Subcutaneous abdominal adipose tissue (tissue), 5 donors: ENCODE measurements around the gene GABRA5.
A peak's percentile ranks its signal among the peaks of the same experiment; 100 is the strongest.
"Not testable (repeated sequence)": the region's sequence is repeated elsewhere in the genome, so short reads cannot be mapped to it uniquely, and the experiment has no call there.

Experiments used
- H3K27ac ChIP-seq: one replicate; pipeline ENCODE4 v1.7.0; 2013; ENCODE audit warnings: low read depth, mild to moderate bottlenecking, inconsistent platforms, low read length, moderate library complexity
- H3K27me3 ChIP-seq, 5 donors: one replicate each; pipeline ENCODE4 v1.7.0; 2013; ENCODE audit warnings: low read length in 5 of 5, inconsistent platforms in 1 of 5; ENCODE audit not compliant: control insufficient read depth in 5 of 5, insufficient read depth in 4 of 5
- H3K36me3 ChIP-seq, 5 donors: one replicate each; pipeline ENCODE4 v1.7.0; 2013; ENCODE audit warnings: low read length in 5 of 5; ENCODE audit not compliant: control insufficient read depth in 5 of 5, insufficient read depth in 5 of 5
- H3K4me1 ChIP-seq, 5 donors: one replicate each; pipeline ENCODE4 v1.7.0; 2013; ENCODE audit warnings: low read length in 5 of 5, mild to moderate bottlenecking in 3 of 5, moderate library complexity in 1 of 5; ENCODE audit not compliant: control insufficient read depth in 5 of 5, insufficient read depth in 5 of 5
- H3K4me3 ChIP-seq, 5 donors: one replicate each; pipeline ENCODE4 v1.7.0; 2013; ENCODE audit warnings: low read length in 5 of 5, low read depth in 1 of 5
- H3K9ac ChIP-seq, 5 donors: one replicate each; pipeline ENCODE4 v1.7.0; 2013; ENCODE audit warnings: low read length in 5 of 5, mild to moderate bottlenecking in 4 of 5, moderate library complexity in 3 of 5
- H3K9me3 ChIP-seq, 5 donors: one replicate each; pipeline ENCODE4 v1.7.0; 2013; ENCODE audit warnings: low read length in 5 of 5; ENCODE audit not compliant: control insufficient read depth in 5 of 5
- donor health status: healthy.
- donor health status: healthy.
- donor health status: healthy.
- donor health status: healthy.
- donor health status: healthy.

Gene GABRA5

DNA sequence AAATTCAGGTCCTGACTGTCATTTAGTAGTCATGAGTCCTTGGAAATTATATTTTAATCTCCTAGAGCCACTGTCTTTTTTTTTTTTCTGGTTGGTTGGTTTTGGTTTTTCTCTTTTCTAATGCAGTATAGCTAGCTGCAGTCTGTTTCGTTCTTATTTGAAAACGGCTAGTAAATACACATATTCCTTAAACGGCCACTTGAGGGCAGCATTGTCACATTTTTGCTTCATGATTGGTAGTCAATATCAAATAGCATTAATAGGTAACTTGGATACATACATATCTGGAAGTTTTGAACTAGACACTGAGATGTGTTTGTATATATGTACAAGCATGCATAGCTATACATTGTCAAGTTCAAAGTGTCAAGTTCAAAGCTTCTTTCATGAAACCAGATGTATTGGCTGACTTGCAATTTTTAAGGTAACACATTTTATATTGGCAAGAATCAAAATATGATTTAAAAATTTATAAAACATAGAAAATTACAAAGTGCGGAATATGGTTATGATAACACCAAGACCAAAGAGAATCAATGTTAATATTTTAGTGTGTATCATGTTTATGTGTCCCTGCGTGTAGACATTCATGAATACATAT is 22.5 kb downstream of the GABRA5 start:
- peaks cover 0 to 2% (median 0%) of the 10 kb centered on the region in 5 donors for H3K36me3 ChIP-seq
- H3K27ac ChIP-seq: no peak overlapping the region
- no peak overlapping the region for H3K9ac ChIP-seq
- peaks cover 0 to 12% (median 10%) of the 10 kb centered on the region in 5 donors for H3K4me1 ChIP-seq
- H3K27me3 ChIP-seq: peaks cover 9 to 18% (median 16%) of the 10 kb centered on the region in 5 donors
- H3K4me3 ChIP-seq: no peak overlapping the region
- no peaks in the 10 kb centered on the region for H3K9me3 ChIP-seq

DNA sequence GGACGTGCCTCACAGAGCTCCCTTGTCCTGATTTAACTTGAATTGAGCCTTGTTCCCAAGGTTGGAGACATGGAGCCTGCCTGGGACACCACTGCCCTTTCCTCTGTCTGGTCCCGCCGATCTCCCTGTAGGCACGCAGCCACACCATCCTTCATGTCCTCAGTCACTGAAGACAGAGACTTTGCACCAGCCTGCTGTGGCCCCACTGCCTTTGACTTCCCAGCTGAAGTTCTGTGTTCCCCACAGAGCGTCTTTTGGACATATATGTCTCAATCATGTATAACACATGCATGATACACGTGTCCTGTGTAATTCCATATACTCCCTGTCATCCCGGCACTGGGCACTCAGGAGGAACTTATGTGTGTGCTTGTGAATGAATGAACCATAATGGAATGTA is 23.6 kb downstream of the GABRA5 start:
- H3K4me1 ChIP-seq: peaks cover 0 to 12% (median 10%) of the 10 kb centered on the region in 5 donors
- peaks cover 0 to 2% (median 0%) of the 10 kb centered on the region in 5 donors for H3K36me3 ChIP-seq
- no peak overlapping the region for H3K4me3 ChIP-seq
- no peak overlapping the region for H3K9ac ChIP-seq
- H3K27ac ChIP-seq: no peak overlapping the region
- H3K9me3 ChIP-seq: no peaks in the 10 kb centered on the region
- peaks cover 9 to 18% (median 17%) of the 10 kb centered on the region in 5 donors for H3K27me3 ChIP-seq

DNA sequence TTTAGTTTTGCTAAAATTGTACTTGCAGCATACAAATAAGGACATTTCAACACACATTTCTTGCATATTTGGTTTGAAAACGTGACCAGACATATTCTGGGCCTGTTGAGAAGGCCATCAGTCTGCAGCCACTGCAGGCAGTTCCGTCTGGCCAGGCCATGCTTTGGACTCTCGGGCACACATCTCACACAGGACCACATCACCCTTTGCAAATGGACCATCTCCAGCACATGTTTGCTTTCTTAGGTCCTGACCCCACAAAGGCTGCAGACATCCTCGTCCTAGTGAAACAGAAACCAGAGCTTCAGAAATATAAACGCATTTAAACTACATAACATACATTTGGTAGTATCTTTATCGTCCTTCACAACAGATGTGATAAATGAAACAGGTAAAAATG is 24.1 kb downstream of the GABRA5 start:
- peaks cover 0 to 12% (median 10%) of the 10 kb centered on the region in 5 donors for H3K4me1 ChIP-seq
- no peak overlapping the region for H3K9ac ChIP-seq
- H3K27ac ChIP-seq: no peak overlapping the region
- H3K27me3 ChIP-seq: peaks cover 9 to 18% (median 16%) of the 10 kb centered on the region in 5 donors
- H3K4me3 ChIP-seq: no peak overlapping the region
- H3K36me3 ChIP-seq: peaks cover 0 to 2% (median 0%) of the 10 kb centered on the region in 5 donors
- H3K9me3 ChIP-seq: no peaks in the 10 kb centered on the region

DNA sequence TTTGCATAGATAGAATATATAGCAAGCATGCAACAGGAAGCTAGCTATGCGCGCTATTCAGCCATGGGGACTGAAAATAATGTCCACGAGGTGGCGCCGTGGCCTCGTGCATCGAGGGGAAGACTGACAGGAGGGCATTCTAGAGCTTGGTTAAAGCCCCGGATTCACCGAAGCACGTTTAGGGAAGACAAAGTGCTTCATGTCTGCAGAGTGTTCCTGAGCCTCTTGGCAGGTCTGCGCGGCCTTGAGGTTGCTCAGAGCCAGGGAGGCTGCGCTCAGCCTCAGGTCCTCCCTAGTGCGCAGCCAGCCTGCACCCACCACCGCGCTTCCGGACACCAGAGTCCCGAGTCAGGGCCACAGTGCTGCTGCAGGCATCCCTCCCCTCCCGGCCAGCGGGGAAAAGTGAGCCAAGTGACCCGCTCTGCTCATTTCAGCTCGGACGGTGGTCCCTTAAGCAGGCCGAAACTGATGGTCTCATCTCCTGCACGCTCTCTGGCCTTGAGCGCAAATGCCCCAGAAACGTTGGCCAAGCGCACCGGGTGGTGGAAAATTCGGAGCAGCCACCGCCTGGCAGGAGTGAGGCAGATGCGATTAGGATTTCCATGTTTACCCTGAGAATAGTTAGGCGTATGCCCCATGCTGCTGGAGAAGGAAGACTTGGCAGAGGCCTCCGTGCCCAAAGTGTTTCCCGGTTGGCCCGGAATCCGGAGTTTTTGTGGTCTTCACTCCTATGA is 24.8 kb downstream of the GABRA5 start:
- H3K9me3 ChIP-seq: no peaks in the 10 kb centered on the region
- H3K9ac ChIP-seq: no peak overlapping the region
- H3K4me1 ChIP-seq: peaks cover 0 to 12% (median 10%) of the 10 kb centered on the region in 5 donors
- peaks cover 9 to 18% (median 16%) of the 10 kb centered on the region in 5 donors for H3K27me3 ChIP-seq
- peak overlapping the region; percentile 33 to 70 (median 37) for H3K4me3 ChIP-seq
- H3K27ac ChIP-seq: no peak overlapping the region
- H3K36me3 ChIP-seq: peaks cover 0 to 2% (median 0%) of the 10 kb centered on the region in 5 donors

DNA sequence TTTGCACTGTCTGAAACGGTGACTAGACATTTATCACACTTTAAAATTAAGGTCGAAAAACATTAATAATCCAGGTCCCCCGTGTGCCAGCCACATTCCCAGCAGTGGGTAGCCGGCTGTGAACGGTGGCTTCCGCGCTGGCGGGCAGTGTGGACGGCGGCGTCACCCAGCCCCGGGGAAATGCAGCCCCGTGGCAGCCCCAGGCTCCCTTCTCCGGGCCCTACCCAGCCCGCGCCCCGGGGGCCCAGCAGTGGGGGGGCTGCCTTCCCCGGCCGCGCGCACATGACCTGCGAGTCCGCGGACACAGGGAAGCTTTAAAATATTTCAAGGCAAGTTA is 25.3 kb downstream of the GABRA5 start:
- H3K4me3 ChIP-seq: peak overlapping the region in 2 of 5 donors; percentile 36 to 37
- peaks cover 9 to 18% (median 16%) of the 10 kb centered on the region in 5 donors for H3K27me3 ChIP-seq
- H3K27ac ChIP-seq: no peak overlapping the region
- H3K4me1 ChIP-seq: peaks cover 0 to 12% (median 10%) of the 10 kb centered on the region in 5 donors
- H3K9me3 ChIP-seq: no peaks in the 10 kb centered on the region
- H3K9ac ChIP-seq: no peak overlapping the region
- H3K36me3 ChIP-seq: peaks cover 0 to 2% (median 0%) of the 10 kb centered on the region in 5 donors

DNA sequence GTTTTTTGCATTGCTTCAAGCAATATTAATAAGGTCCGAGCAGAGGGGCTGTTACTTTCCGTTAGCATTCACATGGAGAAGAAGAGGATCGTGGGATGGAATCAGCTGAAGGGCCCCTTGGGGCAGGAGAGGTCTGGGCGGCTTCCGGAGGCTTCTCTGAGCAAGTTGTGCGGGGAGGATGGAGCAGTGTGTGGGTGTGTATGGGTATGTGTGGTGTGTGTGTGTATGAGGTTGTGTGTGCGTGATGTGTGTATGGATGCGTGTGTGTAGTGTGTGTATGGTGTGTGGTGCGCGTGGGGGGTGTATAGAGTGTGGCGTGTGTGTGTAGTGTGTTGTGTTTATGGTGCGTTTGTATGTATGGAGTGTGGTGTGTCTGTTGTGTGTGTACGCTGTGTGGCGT is 25.8 kb downstream of the GABRA5 start:
- Histone ChIP-seq H3K27me3 (peaks cover 9 to 18% (median 16%) of the 10 kb centered on the region in 5 donors), H3K4me3 (no peak overlapping the region), H3K9ac (no peak overlapping the region), H3K4me1 (peaks cover 0 to 12% (median 10%) of the 10 kb centered on the region in 5 donors), H3K36me3 (peaks cover 0 to 2% (median 0%) of the 10 kb centered on the region in 5 donors), H3K27ac (no peak overlapping the region), H3K9me3 (no peaks in the 10 kb centered on the region)

DNA sequence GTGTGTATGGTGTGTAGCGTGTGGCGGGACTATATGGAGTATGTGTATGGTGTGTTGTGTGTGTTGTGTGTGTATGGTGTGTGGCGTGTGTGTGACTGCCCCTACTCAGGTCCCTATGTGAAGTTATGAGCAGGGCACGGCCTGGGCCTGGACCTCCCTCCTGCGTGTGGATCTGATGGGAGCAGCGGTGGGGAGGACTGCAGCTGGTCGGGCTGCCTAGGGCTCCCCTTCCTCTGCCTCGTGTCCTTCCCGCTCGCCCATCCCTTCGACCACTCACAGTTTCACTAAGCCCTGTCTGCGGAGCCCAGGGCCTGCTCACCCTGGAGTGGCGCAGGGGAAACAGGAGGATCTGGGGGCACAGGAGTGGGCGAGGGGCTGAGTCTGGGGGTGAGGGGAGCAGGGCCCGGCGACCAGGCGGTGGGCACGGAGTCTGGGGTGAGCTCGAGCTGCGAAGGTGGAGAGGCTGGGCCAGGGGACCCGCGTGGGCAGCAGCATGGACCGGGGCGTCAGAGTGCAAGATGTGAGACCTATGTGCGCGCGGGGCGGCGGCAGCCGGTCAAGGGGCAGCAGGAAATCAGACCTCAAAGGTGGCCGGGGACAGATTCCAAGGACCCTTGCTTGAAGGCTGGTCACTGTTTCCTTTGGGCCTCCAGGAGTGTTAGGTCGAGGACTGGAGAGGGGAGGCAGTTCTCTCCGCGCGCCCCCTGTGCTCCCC is 26.6 kb downstream of the GABRA5 start:
- H3K9ac ChIP-seq: no peak overlapping the region
- peaks cover 0 to 12% (median 10%) of the 10 kb centered on the region in 5 donors for H3K4me1 ChIP-seq
- no peak overlapping the region for H3K4me3 ChIP-seq
- H3K27me3 ChIP-seq: peaks cover 9 to 17% (median 15%) of the 10 kb centered on the region in 5 donors
- H3K9me3 ChIP-seq: no peaks in the 10 kb centered on the region
- no peak overlapping the region for H3K27ac ChIP-seq
- peaks cover 0 to 2% (median 0%) of the 10 kb centered on the region in 5 donors for H3K36me3 ChIP-seq

DNA sequence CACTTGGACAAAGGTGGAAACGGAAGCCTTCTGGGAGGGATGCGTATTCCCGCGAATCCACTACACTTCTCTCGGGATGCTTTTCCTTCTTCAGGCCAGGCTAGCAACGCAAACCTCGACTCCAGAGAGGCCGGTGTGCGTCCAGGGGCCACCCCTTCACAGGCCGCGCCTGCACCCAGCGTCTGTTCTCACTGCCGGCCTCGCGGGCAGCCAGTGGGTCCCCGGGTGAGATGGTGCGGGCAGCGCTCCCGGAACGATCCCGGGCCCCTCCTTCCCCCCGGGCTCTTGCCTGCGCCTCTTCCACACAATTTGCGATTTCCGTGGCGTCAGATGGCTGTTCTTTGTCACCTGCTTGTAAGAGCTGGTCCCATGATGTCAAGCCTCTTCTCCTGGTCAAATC is 27.3 kb downstream of the GABRA5 start:
- Histone ChIP-seq H3K36me3 (peaks cover 0 to 2% (median 0%) of the 10 kb centered on the region in 5 donors), H3K4me1 (peaks cover 0 to 12% (median 10%) of the 10 kb centered on the region in 5 donors), H3K9ac (no peak overlapping the region), H3K27me3 (peaks cover 9 to 17% (median 11%) of the 10 kb centered on the region in 5 donors), H3K4me3 (no peak overlapping the region), H3K9me3 (peaks cover 0 to 4% (median 2%) of the 10 kb centered on the region in 5 donors), H3K27ac (no peak overlapping the region)

DNA sequence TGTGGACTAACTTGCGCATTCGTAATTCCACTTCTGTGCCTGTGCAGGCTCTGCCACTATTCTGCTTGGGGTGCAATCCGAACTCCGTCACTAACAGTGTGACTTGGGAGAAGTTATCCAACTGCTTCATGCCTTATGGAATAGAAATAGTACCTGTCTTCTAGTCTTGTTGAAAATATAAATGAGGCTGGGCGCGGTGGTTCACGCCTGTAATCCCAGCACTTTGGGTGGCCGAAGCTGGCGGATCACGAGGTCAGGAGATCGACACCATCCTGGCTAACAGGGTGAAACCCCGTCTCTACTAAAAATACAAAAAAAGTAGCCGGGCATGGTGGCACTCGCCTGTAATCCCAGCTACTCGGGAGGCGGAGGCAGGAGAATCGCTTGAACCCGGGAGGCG is 28.5 kb downstream of the GABRA5 start:
- H3K27ac ChIP-seq: not testable (repeated sequence)

DNA sequence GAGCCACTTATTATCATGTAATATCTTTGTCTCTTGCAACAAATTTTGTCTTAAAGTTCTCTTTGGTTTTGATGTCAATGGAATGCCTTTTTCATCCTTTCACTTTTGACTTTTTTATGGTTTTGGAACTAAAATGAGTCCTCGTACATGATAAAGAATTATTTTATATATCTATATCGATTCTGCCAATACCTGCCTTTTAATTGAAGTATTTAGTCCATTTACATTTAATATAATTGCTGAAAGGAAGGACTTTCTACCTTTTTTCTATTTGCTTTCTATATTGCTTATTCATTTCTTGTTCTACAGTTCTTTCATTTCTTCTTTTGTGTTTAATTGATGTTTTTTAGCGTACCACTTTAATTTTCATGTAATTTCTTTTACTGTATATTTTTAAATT is 32.8 kb downstream of the GABRA5 start:
- no peaks in the 10 kb centered on the region for H3K4me1 ChIP-seq
- no peak overlapping the region for H3K4me3 ChIP-seq
- H3K27ac ChIP-seq: no peak overlapping the region
- H3K36me3 ChIP-seq: no peaks in the 10 kb centered on the region
- no peaks in the 10 kb centered on the region for H3K27me3 ChIP-seq
- peaks cover 0 to 26% (median 20%) of the 10 kb centered on the region in 5 donors for H3K9me3 ChIP-seq
- H3K9ac ChIP-seq: no peak overlapping the region

More for the DNA sequence above, 28.5 kb downstream of the GABRA5 start:
- peaks cover 9 to 17% (median 11%) of the 10 kb centered on the region in 5 donors for H3K27me3 ChIP-seq
- H3K4me1 ChIP-seq: peaks cover 0 to 12% (median 10%) of the 10 kb centered on the region in 5 donors
- H3K4me3 ChIP-seq, H3K9ac ChIP-seq, H3K9me3 ChIP-seq, H3K36me3 ChIP-seq: not testable (repeated sequence)
